ENCODE data around the gene GPX4. TPM values are rescaled to one million over a fixed set of nuclear protein-coding genes. Genes with fewer than 3 reads are reported as not detected.

The GPX4 gene
- total and polyA plus RNA-seq, 2 of the 13 experiments (the other 11 are each of a cell fraction or from before 2014, with no cell fraction given), result 535 to 613 TPM

DNA sequence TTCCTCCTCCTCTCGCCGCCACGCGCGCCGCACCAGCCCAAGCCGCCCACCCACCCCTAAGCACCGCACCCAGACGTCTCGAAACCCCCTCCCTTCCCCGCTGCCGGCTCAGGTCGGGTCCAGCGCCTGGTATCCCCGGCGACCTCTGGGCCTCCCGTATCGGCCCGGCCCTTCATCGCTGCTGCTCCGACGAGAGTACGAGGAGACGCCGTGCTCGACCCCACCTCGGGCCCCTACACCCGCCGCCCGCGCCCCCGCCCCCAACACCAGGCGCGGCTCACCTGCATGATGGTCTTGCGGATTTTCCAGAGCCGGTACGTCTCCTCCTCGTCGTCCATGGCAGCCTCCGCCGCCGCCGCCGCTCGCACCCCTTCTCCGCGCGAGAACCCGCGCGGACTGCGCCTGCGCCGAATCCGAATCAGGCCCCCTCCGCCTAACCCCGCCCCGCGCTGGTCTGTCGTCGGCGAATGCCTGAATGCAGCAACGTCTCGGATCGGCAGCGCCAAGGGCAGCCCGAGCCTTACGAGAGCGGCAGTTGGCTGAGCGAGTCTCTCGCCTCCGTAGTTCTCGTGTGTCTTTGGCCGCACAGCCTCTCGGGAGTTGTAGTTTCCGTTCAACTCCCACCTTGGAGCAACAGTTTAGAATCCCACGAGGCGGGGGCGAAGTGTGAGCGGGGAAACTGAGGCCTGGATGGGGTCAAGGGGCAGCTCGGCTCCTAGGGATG is 8.7 kb upstream of the GPX4 start, which contains the start of gene POLR2E (continued):
- TF ChIP-seq, protein P1, sequence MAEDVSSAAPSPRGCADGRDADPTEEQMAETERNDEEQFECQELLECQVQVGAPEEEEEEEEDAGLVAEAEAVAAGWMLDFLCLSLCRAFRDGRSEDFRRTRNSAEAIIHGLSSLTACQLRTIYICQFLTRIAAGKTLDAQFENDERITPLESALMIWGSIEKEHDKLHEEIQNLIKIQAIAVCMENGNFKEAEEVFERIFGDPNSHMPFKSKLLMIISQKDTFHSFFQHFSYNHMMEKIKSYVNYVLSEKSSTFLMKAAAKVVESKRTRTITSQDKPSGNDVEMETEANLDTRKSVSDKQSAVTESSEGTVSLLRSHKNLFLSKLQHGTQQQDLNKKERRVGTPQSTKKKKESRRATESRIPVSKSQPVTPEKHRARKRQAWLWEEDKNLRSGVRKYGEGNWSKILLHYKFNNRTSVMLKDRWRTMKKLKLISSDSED (CRISPR knock-in tag; IDR thresholded peaks at IDR 0.05), result no peak
- TF ChIP-seq, protein P2, sequence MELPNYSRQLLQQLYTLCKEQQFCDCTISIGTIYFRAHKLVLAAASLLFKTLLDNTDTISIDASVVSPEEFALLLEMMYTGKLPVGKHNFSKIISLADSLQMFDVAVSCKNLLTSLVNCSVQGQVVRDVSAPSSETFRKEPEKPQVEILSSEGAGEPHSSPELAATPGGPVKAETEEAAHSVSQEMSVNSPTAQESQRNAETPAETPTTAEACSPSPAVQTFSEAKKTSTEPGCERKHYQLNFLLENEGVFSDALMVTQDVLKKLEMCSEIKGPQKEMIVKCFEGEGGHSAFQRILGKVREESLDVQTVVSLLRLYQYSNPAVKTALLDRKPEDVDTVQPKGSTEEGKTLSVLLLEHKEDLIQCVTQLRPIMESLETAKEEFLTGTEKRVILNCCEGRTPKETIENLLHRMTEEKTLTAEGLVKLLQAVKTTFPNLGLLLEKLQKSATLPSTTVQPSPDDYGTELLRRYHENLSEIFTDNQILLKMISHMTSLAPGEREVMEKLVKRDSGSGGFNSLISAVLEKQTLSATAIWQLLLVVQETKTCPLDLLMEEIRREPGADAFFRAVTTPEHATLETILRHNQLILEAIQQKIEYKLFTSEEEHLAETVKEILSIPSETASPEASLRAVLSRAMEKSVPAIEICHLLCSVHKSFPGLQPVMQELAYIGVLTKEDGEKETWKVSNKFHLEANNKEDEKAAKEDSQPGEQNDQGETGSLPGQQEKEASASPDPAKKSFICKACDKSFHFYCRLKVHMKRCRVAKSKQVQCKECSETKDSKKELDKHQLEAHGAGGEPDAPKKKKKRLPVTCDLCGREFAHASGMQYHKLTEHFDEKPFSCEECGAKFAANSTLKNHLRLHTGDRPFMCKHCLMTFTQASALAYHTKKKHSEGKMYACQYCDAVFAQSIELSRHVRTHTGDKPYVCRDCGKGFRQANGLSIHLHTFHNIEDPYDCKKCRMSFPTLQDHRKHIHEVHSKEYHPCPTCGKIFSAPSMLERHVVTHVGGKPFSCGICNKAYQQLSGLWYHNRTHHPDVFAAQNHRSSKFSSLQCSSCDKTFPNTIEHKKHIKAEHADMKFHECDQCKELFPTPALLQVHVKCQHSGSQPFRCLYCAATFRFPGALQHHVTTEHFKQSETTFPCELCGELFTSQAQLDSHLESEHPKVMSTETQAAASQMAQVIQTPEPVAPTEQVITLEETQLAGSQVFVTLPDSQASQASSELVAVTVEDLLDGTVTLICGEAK (IDR thresholded peaks at IDR 0.05), result no peak
- TF ChIP-seq, protein P2 (CRISPR knock-in tag; IDR thresholded peaks at IDR 0.05), result no peak; the same call in 1 of the 2 replicates
- TF ChIP-seq ZNF296 (CRISPR knock-in tag; conservative IDR thresholded peaks at IDR 0.05) (no peak), ONECUT2 (CRISPR knock-in tag; IDR thresholded peaks at IDR 0.05) (no peak), GZF1 (CRISPR knock-in tag; IDR thresholded peaks at IDR 0.05) (no peak), ZNF790 (CRISPR knock-in tag; IDR thresholded peaks at IDR 0.05; ENCODE audit: borderline replicate concordance) (no peak), ZFP36L2 (CRISPR knock-in tag; IDR thresholded peaks at IDR 0.05) (no peak), BRD4 (CRISPR knock-in tag; IDR thresholded peaks at IDR 0.05) (no peak), NR3C1 (CRISPR knock-in tag; IDR thresholded peaks at IDR 0.05) (no peak), ZNF460 (CRISPR knock-in tag; IDR thresholded peaks at IDR 0.05; ENCODE audit: borderline replicate concordance) (no peak; the same call in 1 of the 2 replicates), ZFY (CRISPR knock-in tag; IDR thresholded peaks at IDR 0.05) (peak; percentile 71), NFYC (CRISPR knock-in tag; IDR thresholded peaks at IDR 0.05) (peak; percentile 85), HNF4G (IDR thresholded peaks at IDR 0.05; ENCODE audit: borderline replicate concordance, low read depth, low read length) (no peak), HNF4G (CRISPR knock-in tag; IDR thresholded peaks at IDR 0.05; ENCODE audit: borderline replicate concordance, low read depth) (no peak), MAFG (CRISPR knock-in tag; IDR thresholded peaks at IDR 0.05) (no peak)
- TF ChIP-seq, protein P3, sequence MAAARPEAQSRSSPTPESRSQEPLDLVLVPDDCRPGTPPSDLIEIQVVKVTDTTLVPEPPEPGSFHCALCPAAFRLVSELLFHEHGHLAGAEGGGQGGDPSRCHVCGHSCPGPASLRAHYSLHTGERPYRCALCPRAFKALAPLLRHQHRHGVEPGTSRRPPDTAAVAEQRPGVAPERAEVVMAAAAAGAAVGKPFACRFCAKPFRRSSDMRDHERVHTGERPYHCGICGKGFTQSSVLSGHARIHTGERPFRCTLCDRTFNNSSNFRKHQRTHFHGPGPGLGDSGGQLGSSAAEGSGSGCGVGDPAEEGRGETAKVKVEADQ (CRISPR knock-in tag; IDR thresholded peaks at IDR 0.05; ENCODE audit: borderline replicate concordance), result no peak; the same call in 1 of the 2 replicates
- TF ChIP-seq, protein P4, sequence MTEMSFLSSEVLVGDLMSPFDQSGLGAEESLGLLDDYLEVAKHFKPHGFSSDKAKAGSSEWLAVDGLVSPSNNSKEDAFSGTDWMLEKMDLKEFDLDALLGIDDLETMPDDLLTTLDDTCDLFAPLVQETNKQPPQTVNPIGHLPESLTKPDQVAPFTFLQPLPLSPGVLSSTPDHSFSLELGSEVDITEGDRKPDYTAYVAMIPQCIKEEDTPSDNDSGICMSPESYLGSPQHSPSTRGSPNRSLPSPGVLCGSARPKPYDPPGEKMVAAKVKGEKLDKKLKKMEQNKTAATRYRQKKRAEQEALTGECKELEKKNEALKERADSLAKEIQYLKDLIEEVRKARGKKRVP (CRISPR knock-in tag; IDR thresholded peaks at IDR 0.05), result peak in 1 of 2 experiments; percentile 32; a peak in 1 of 4 replicates
